Measurements from ENCODE around the gene ATG16L1.

ATG16L1 gene

DNA sequence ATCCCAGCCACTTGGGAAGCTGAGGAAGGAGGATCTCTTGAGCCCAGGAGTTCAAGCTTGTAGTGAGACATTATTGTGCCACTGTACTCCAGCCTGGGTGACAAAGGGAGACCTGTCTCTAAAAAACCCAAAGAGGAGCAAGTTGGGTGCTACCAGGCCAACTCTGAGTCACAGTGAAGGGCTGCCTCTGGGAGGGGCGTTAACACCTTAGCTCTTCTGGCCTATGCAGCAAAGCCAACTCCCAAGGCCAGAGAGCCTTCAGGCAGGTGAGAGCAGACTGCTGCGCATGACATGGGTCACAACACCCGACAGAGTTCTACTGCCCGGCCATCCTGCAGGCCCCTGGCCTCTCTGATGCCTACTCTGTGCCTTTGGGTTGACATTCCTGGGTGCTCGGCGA is 32.6 kb upstream of the ATG16L1 start:
- Histone ChIP-seq H3K4me1 (ENCODE audit: insufficient read depth, low read length) (no peaks in the 10 kb centered on the region), H3K27ac (ENCODE audit: low read length) (no peak overlapping the region), H3K36me3 (ENCODE audit: insufficient read depth, low read length) (no peaks in the 10 kb centered on the region), H4K20me1 (ENCODE audit: insufficient read depth, low read length) (no peaks in the 10 kb centered on the region), H3K4me2 (ENCODE audit: insufficient read depth, low read length) (no peak overlapping the region), H3K27me3 (ENCODE audit: insufficient read depth, low read length, poor library complexity) (no peaks in the 10 kb centered on the region), H3K4me3 (ENCODE audit: low read depth in 1 of 2, low read length in 2 of 2) (no peak overlapping the region), H3K79me2 (ENCODE audit: insufficient read depth, low read length) (no peaks in the 10 kb centered on the region), H2AFZ (ENCODE audit: low read depth, low read length) (no peak overlapping the region), H3K9me3 (ENCODE audit: insufficient read depth, low read length, severe bottlenecking) (no peaks in the 10 kb centered on the region), H3K9ac (ENCODE audit: low read depth, low read length) (no peak overlapping the region)
- ATAC-seq (ENCODE audit: insufficient read depth, low read depth) (no peak), DNase-seq (no peak)
- no peak for TF ChIP-seq EZH2 (IDR thresholded peaks at IDR 0.05; ENCODE audit: borderline replicate concordance, low read depth, low read length, severe bottlenecking)
- TF ChIP-seq, protein P1, sequence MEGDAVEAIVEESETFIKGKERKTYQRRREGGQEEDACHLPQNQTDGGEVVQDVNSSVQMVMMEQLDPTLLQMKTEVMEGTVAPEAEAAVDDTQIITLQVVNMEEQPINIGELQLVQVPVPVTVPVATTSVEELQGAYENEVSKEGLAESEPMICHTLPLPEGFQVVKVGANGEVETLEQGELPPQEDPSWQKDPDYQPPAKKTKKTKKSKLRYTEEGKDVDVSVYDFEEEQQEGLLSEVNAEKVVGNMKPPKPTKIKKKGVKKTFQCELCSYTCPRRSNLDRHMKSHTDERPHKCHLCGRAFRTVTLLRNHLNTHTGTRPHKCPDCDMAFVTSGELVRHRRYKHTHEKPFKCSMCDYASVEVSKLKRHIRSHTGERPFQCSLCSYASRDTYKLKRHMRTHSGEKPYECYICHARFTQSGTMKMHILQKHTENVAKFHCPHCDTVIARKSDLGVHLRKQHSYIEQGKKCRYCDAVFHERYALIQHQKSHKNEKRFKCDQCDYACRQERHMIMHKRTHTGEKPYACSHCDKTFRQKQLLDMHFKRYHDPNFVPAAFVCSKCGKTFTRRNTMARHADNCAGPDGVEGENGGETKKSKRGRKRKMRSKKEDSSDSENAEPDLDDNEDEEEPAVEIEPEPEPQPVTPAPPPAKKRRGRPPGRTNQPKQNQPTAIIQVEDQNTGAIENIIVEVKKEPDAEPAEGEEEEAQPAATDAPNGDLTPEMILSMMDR (IDR thresholded peaks at IDR 0.05; ENCODE audit: borderline replicate concordance, extremely low read depth, low read length, poor library complexity, severe bottlenecking): no peak

DNA sequence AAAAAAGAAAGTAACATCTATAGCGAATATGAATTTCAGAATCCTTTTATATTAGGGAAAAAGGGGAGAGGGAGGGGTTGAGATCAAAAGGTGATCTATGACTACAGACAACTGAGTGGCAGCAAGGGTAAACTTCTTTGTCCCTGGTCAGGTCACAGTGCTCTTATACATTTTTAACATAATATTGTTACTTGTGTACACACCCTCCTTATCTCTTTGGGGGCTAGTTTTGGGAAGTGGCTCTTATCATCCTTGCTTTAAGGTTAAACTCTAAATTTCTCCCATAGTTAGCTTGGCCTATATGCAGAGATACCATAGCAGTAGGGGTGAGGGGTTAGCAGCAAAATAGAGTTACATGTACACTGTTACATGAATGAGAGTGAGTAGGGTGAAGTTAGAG is 31.6 kb upstream of the ATG16L1 start:
- H3K4me3 ChIP-seq (ENCODE audit: low read depth in 1 of 2, low read length in 2 of 2): no peak overlapping the region
- H3K4me1 ChIP-seq (ENCODE audit: insufficient read depth, low read length): no peaks in the 10 kb centered on the region
- H3K79me2 ChIP-seq (ENCODE audit: insufficient read depth, low read length): no peaks in the 10 kb centered on the region
- no peak overlapping the region for H2AFZ ChIP-seq (ENCODE audit: low read depth, low read length)
- H3K36me3 ChIP-seq (ENCODE audit: insufficient read depth, low read length): no peaks in the 10 kb centered on the region
- H3K9me3 ChIP-seq (ENCODE audit: insufficient read depth, low read length, severe bottlenecking): no peaks in the 10 kb centered on the region
- no peaks in the 10 kb centered on the region for H3K27me3 ChIP-seq (ENCODE audit: insufficient read depth, low read length, poor library complexity)
- no peak overlapping the region for H3K9ac ChIP-seq (ENCODE audit: low read depth, low read length)
- no peaks in the 10 kb centered on the region for H4K20me1 ChIP-seq (ENCODE audit: insufficient read depth, low read length)
- H3K4me2 ChIP-seq (ENCODE audit: insufficient read depth, low read length): no peak overlapping the region
- ATAC-seq (ENCODE audit: insufficient read depth, low read depth) (no peak), DNase-seq (no peak)
- TF ChIP-seq, protein P1 (IDR thresholded peaks at IDR 0.05; ENCODE audit: borderline replicate concordance, extremely low read depth, low read length, poor library complexity, severe bottlenecking): no peak
- no peak for TF ChIP-seq EZH2 (IDR thresholded peaks at IDR 0.05; ENCODE audit: borderline replicate concordance, low read depth, low read length, severe bottlenecking)
- H3K27ac ChIP-seq (ENCODE audit: low read length): no peak overlapping the region

DNA sequence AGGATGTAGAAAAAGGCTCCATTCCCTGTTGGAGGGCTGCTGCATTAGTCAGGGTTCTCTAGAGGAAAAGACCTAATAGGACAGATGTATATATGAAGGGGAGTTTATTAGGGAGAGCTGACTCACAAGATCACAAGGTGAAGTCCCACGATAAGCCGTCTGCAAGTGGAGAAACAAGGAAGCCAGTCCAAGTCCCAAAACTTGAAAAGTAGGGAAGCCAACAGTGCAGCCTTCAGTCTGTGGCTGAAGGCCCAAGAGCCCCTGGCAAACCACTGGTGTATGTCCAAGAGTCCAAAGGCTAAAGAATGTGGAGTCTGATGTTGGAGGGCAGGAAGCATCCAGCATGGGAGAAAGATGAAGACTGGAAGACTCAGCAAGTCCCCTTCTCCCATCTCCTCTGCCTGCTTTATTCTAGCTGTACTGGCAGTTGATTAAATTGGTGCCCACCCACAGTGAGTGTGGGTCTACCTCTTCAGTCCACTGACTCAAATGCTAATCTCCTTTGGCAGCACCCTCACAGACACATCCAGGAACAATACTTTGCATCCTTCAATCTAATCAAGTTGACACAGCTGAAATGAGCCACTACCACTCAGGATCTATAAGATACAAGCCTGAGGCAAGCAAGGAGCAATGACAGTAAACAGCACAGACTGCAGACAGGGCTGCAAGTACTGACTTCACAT is 30.0 kb upstream of the ATG16L1 start:
- no peaks in the 10 kb centered on the region for H4K20me1 ChIP-seq (ENCODE audit: insufficient read depth, low read length)
- no peaks in the 10 kb centered on the region for H3K27me3 ChIP-seq (ENCODE audit: insufficient read depth, low read length, poor library complexity)

More for the DNA sequence above, 30.0 kb upstream of the ATG16L1 start:
- TF ChIP-seq EZH2 (IDR thresholded peaks at IDR 0.05; ENCODE audit: borderline replicate concordance, low read depth, low read length, severe bottlenecking): no peak
- TF ChIP-seq, protein P1 (IDR thresholded peaks at IDR 0.05; ENCODE audit: borderline replicate concordance, extremely low read depth, low read length, poor library complexity, severe bottlenecking): no peak
- Histone ChIP-seq H3K9me3 (ENCODE audit: insufficient read depth, low read length, severe bottlenecking) (no peaks in the 10 kb centered on the region), H3K27ac (ENCODE audit: low read length) (no peak overlapping the region), H3K79me2 (ENCODE audit: insufficient read depth, low read length) (no peaks in the 10 kb centered on the region), H3K4me3 (ENCODE audit: low read depth in 1 of 2, low read length in 2 of 2) (no peak overlapping the region), H3K4me1 (ENCODE audit: insufficient read depth, low read length) (no peaks in the 10 kb centered on the region), H2AFZ (ENCODE audit: low read depth, low read length) (no peak overlapping the region), H3K4me2 (ENCODE audit: insufficient read depth, low read length) (no peak overlapping the region), H3K9ac (ENCODE audit: low read depth, low read length) (no peak overlapping the region), H3K36me3 (ENCODE audit: insufficient read depth, low read length) (no peaks in the 10 kb centered on the region)
- no peak for ATAC-seq (ENCODE audit: insufficient read depth, low read depth)
- no peak for DNase-seq

Measured in DND-41 (cell line).